HG03520 (cell line): ENCODE data around the gene CSK.

Experiments
- ATAC-seq: cut with Tn5 transposase; IDR thresholded peaks from one replicate; pipeline ENCODE4 v1.9.1; 2021; ENCODE audit warnings: mild to moderate bottlenecking, moderate library complexity; ENCODE audit not compliant: unreplicated experiment

Gene CSK

DNA sequence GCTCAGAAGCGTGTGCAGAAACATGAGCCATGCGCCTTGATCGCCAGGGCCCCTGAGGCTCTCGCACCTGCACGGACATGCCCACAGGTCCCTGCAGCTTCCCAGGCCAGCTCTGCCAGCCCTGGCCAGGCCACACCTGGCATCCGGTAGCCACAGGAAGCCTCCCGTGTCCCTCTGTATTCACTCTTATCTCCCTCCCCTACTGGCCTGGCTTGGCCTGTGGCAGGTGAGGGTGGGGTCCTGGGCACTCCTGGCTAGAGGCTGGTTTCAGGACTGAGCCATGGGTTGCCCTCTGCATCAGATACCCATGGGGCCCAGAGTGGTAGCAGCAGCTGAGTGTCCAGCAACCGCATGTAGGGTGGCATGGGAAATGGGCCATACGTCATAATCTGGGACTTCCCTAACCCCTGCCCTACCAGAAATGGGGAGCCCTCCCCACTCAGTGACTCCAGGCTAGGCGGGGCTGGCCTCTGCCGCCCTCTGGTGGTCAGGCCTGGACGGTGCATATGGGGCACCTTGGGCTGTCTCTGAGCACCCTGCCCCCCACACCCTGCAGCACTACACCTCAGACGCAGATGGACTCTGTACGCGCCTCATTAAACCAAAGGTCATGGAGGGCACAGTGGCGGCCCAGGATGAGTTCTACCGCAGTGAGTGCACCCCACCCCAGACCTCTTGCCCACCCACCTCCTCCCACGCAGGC, 18.1 kb downstream of the CSK start:
- ATAC-seq: peak; percentile 82

DNA sequence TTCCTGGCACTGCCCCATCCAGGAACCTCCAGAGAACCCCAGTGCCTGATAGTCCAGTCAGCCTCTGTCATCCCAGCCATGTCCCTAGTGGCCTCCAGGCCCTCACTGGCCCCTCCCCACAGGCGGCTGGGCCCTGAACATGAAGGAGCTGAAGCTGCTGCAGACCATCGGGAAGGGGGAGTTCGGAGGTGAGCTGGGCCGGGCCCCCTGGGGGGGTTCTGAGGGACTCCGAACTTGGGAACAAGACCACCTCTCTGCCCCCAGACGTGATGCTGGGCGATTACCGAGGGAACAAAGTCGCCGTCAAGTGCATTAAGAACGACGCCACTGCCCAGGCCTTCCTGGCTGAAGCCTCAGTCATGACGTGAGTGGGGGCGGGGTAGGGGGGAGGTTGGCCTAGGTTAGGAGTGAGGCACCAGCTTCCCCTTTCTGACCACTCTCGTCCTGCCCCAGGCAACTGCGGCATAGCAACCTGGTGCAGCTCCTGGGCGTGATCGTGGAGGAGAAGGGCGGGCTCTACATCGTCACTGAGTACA, 18.7 kb downstream of the CSK start:
- ATAC-seq: no peak

DNA sequence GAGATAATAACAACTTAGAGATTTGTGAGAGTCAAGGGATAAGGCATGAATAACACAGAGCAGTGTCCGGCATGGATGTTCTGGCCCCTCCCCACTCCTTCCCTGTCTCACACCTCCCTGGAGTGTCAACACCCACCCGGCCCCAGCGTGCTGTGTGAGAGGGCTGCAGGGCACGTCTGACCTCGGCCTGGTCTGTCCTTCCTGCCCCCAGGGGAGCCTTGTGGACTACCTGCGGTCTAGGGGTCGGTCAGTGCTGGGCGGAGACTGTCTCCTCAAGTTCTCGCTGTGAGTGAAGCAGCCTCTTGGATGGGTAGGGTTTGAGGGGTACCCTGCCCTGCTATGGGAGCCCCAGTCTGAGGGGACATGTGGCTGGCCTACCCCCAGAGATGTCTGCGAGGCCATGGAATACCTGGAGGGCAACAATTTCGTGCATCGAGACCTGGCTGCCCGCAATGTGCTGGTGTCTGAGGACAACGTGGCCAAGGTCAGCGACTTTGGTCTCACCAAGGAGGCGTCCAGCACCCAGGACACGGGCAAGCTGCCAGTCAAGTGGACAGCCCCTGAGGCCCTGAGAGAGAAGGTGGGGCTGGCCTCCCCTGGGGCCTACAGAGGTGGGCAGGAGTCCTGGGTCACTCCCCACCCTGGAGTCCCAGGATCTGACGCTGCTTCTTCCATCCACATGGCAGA, 19.6 kb downstream of the CSK start:
- no peak for ATAC-seq

DNA sequence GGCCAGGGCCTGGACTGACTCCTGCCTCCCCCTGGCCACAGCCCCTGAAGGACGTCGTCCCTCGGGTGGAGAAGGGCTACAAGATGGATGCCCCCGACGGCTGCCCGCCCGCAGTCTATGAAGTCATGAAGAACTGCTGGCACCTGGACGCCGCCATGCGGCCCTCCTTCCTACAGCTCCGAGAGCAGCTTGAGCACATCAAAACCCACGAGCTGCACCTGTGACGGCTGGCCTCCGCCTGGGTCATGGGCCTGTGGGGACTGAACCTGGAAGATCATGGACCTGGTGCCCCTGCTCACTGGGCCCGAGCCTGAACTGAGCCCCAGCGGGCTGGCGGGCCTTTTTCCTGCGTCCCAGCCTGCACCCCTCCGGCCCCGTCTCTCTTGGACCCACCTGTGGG, 20.4 kb downstream of the CSK start:
- no peak for ATAC-seq

DNA sequence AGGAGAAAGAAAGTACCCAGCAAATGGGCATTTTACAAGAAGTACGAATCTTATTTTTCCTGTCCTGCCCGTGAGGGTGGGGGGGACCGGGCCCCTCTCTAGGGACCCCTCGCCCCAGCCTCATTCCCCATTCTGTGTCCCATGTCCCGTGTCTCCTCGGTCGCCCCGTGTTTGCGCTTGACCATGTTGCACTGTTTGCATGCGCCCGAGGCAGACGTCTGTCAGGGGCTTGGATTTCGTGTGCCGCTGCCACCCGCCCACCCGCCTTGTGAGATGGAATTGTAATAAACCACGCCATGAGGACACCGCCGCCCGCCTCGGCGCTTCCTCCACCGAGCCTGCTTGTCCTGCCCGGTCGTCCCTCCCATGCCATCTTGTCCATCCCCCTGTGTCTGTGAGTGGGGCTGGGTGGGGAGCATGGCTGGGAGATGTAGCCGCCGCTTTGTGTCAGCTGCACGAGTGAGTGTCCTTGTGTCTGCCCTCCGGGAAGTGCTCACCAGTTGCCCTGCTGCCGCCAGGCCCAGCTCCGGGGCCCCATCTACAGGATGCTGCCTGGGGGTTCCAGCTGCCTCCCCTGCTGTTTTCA, 21.1 kb downstream of the CSK start:
- no peak for ATAC-seq

DNA sequence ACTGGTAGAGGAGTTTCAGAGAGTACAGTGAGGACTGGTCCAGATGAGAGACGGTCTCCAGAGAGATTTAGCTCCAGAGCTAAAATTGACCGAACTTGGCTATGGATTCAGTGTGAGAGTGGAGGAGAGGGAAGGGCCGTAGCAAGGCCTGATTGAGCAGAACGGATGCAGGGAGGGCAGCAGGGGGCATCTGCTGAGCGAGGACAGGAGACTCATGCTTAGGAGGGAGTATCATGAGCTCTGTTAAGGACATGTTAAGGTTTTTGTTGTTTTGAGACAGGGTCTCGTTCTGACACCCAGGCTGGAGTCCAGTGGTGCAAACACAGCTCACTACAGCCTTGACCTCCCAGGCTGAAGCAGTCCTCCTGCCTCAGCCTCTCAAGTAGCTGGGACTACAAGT, 23.1 kb downstream of the CSK start:
- ATAC-seq: no peak

DNA sequence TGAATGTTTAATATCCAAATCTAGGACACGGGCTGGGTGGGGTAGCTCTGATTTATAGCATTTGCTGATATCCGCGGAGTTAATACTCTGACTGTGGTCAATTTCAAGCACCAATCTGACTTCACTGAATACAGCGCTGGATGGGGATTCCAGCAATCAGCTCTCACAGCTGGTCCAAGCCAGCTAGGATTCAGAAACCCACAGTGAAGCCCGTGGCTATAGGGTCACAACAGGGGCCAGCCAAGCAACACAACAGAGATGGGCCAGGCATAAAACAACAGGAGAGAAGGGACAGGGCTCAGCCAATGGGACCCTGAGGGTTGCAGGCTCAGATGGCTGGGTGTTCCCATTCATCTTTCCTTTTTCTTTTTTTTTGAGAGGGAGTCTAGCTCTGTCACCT, 25.4 kb downstream of the CSK start:
- no peak for ATAC-seq

DNA sequence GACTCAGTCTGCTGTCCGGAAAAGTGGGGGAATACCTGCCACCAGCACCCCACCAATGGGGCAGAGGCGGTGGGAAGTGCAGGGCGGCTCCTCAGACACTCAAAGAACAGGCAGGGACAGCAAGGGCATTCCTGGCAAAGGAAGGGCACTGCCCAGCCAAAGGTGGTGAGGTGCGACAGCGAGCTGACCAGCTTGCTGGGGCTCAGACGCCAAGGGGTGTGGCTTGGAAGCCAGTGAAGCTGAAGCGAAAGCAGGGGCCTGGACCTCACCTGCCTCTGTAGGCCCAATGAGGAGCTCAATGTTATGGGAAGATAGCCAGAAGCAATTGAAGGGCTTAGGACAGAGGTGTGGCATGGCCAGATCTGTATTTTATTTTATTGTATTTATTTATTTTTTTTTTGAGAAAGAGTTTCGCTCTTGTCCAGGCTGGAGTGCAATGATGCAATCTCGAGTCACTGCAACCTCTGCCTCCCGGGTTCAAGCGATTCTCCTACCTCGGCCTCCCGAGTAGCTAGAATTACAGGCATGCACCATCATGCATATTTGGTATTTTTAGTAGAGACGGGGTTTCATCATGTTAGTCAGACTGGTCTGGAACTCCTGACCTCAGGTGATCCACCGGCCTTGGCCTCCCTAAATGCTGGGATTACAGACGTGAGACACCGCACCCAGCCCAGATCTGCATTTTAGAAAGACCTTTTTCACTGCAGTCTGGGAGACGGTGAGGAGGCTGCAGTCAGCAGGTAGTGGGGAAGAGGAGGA, 26.4 kb downstream of the CSK start:
- no peak for ATAC-seq

DNA sequence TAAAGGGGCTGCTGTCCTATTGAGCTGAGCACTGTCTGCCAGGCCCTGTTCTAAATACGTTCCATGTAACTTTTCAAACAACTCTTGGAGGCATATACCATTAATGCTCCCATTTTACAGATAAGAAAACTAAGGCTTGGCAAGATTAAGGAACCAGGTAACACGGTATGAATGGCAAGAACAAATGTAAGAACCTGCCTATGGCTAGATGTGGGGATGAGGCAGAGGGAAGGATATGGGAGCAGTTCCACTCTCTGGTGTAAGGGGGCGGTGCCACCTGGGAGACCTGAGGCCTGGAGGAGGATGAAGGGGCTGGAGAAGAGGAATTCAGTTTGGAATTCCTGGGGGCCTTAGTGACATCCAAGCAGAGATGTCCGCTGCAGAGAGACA, 27.0 kb downstream of the CSK start:
- ATAC-seq: no peak

DNA sequence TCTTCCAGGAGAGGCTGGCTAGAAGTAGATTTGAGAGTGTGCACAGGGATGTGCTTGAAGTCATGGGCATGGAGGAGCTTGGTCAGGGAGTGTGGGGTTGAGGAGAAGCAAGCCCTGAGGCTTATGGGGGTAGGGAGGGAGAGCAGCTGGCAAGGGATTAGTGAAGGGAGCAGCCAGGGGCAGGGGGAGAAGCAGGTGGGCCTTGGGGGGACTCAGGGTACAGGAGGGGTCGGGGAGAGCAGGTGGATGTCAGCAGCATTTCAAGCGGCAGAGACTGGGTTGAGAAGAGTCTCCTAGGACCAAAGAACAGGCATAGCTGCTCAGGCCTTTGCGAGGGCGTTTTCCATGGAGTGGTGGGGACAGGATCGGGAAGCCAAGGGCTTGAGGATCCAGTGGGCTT, 27.4 kb downstream of the CSK start:
- no peak for ATAC-seq

DNA sequence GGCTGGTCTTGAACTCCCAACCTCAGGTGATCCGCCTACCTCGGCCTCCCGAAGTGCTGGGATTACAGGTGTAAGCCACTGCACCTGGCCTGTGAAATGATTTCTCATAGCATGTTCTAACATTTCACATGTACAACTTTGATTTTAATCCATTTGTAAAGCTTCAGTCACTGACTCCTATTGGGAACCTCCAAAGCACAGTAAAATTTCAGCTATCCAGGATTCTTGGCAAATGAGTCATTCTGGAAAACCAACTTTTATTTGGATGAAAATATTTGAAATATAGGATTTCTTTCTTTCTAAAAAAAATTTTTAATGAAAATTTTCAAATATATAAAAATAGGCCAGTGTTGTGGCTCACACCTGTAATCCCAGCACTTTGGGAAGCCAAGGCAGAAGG, 28.1 kb downstream of the CSK start:
- no peak for ATAC-seq

DNA sequence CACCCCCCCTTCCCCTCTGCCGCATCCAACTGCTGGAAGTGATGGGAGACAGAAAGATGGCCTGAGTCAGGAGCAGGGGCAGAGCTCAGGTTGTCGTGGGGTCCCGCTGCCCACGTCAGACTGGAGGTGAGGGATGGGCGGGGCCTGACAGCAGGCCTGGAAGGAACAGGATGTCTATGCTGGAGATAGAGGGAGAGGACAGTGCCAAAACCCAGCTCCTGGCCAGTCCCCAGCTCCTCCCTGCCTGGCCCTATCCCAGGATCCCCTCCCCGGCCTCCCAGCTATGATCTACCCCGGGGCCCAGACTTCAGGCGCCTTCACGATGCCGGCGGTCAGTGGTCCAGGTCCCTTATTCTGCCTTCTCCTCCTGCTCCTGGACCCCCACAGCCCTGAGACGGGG, 30.7 kb downstream of the CSK start, which contains the start of gene LMAN1L:
Gene LMAN1L, plus strand, starts transcription at position 303 of the 400 bp plus-strand sequence. Its CDS starts 20 bp downstream, at position 323.
- no peak for ATAC-seq

DNA sequence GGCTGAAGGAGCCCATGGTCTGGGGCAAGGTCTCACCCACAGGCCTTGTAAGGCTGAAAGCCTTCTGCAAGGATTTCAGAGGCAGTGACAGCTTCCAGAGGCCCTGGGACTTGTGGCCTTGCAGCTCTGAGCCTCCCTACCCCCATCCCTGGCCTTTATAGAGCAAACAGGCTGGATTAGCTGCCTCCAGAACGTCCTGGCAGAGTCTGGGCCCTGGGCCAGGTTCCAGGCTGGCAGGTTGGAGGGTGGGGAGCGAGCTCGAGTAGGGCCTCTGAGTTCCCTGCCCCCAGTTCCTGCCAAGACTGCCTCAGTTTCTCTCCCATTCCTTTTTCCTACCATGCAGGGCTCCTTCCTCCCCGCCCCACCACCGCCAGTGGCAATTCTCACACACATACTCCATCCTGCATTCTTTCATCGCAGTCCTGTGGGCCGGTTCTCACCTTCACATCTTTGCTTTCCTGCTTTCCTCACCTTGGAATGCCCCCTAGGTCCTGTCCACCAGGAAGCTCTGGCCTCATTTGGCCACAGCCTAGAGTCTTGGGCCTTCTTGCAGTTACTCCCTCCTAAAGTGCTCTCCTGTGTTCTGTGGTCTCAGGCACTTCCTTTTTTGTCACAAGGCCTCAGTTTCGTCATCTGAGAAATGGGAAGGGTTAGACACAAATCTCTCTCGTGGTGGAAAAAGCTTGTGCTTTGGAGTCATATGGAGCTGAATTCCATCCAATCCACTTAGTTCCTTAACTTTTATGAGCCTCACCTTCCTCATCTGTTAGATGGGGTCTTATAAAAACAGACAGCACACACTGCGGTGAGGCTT, 33.4 kb downstream of the CSK start:
- ATAC-seq: no peak

DNA sequence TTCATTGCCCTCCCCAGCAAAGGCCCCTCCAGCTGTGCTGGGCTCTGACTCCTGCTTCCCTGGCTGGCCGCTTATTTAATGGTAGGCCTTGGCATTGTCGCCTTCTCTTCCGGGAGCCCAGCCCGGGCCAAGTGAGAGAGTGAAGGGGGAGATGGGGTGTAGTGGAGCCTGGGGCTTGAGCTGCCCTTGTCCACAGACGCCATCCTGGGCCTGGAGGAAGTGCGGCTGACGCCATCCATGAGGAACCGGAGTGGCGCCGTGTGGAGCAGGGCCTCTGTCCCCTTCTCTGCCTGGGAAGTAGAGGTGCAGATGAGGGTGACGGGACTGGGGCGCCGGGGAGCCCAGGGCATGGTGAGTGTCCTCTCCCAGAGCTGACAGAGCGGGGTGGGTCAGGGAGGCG, 34.1 kb downstream of the CSK start:
- ATAC-seq: no peak

DNA sequence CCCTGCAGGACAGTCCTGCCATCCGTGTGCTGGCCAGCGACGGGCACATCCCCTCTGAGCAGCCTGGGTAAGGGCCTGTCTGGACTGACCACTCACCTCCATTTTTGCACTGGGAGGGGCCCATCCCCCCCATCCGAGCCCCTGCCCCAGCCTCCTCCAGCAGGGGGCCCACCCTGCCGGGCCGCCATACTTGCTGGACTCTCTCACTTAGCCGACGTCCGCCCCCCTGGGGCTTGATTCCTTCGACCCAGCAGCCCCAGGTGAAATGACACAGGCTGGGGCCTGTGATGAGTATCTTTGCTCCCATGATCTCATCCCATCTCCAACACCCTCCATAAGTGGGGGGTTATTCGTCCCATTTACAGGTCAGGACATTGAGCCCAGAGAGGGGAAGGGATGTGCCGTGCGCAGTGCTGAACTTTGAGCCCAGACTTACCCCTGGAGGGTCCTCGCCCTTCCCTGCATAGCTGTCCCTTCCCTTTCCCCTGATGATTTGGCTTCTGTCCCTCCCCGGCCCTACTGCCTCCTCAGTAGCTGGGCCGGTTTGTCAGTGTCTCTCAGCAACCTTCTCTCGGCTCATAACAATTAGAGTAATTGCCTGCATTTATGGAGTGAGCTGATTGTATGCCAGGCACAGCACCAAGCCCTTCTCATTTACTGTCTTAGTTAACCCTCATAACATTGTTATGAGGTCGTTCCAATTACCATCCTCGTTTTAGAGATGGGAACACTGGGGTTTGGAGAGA, 34.9 kb downstream of the CSK start:
- ATAC-seq: no peak

DNA sequence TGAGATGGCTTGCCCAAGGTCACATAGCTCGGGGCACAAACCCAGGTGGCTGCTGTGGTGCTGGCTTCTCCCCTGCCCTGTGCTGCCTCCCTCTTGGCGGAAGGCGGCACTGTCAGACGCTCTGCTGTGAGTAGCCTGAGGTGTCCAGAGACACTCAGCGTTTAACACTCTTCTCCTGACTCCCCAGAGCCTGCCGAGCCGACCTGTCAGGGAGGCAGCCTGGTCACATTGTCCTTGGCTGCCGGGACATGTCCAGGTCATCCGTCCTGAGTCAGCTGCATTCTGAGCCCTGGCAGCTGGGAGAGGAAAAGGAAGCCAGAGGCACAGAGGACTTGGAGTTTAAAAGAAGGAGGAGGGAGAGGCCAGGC, 35.5 kb downstream of the CSK start:
- no peak for ATAC-seq

DNA sequence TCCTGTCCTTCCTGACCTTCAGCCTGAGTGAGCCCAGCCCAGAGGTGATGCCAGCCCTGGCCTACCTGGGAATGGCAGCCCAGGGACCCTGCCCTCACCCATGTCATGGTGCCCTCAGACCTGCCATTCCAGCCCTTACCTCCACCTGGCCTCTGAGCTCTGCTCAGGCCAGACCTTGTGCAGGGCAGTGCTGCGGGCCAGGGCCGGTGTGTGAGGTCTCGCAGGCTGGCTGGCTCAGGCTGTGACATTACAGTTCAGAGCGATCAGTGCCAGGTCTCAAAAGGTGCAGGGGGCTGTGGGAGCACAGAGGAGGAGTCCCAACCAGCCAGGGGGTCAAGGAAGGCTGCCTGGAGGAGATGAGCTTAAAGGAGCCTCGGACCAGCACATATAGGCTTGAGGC, 38.2 kb downstream of the CSK start:
- no peak for ATAC-seq

DNA sequence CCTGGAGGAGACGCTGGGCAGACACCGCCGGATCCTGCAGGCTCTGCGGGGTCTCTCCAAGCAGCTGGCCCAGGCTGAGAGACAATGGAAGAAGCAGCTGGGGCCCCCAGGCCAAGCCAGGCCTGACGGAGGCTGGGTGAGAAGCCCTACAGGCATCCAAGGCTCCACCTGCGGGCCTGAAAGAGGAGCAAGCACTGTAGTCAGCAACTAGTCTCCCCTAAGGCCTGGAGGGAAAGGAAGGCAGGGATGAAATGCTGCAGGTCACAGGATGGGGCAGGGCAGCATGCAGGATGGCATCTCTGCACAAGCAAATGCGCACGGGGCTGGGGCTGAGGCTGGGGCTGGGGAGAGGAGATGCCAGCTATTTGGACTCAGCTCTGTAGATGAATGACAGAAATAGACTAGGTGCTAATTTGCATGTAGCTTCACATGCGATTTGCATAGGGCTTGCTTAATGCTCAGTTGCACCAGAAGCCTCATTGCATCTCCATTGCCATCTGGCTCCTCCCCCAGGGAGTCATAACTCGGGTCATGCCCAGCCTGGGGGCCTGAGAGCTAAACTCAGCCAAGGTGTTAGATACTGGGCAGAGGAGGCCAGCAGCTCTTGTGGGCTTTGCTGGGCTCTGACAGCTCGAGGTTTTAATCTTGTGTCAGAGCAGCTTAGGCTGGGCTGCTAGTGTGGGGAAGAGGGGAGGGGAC, 39.4 kb downstream of the CSK start:
- ATAC-seq: peak; percentile 63

DNA sequence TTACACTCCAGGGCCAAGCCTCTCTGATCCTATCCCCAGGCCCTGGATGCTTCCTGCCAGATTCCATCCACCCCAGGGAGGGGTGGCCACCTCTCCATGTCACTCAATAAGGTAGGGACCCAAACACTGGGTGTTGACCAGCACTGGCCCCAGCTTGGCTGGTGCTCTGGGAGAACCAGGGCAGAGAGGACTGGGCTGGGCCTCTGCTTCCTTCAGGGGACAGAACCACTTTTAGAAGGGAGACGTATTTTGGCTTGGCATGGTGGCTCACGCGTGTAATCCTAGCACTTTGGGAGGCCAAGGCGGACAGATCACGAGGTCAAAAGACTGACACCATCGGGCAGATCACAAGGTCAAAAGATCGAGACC, 39.9 kb downstream of the CSK start:
- ATAC-seq: no peak
